Measurements from ENCODE around the gene GPLD1.

DNA sequence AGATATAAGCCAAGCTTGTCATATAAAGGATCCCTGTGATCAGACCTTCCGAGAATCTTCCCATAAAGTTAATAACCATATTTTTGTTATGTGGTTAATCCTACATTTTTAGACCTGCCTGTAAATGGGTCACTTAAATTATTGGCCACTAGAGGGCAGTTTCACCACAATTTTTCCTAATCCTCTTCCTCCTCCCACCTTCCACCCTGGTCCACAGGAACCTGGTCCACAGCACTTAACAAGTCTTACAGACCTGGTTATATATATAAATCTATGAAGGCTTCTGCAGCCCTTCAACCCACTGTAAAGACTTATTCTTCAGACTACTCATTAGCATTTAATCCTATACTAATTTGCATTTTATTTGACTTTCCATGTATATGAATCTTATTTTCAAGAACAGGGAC, 58.3 kb downstream of the GPLD1 start:
- TF ChIP-seq CTCF (IDR thresholded peaks at IDR 0.05), result peak; percentile 32 to 74 (median 48)
- no peak for TF ChIP-seq POLR2A (IDR thresholded peaks at IDR 0.05)
